Gastroesophageal sphincter (tissue), 4 donors: ENCODE measurements around the gene AKTIP. TPM values are rescaled to one million over a fixed set of nuclear protein-coding genes. Genes with fewer than 3 reads are reported as not detected.

Source experiments
- ATAC-seq: fragments of 150-250 bp; one replicate; pipeline ENCODE4 v1.9.1; 2016; ENCODE audit warnings: mild to moderate bottlenecking, moderate library complexity
- H3K27ac ChIP-seq, 4 donors: fragments of 200-600 bp; sonication (generic) in 3 of 4; 1 replicate in 3 of 4; 2 replicates in 1 of 4; pipeline ENCODE4 v1.5.1; 2016 to 2019
- H3K27me3 ChIP-seq: fragments of 200-600 bp; sonication (generic); one replicate; pipeline ENCODE4 v1.5.1; 2019
- H3K36me3 ChIP-seq, 2 donors: fragments of 200-600 bp; sonication (generic); one replicate each; pipeline ENCODE4 v1.5.1; 2019; ENCODE audit warnings: control low read depth in 1 of 2
- H3K4me1 ChIP-seq, 3 donors: fragments of 200-600 bp; sonication (generic); 1 replicate in 2 of 3; 2 replicates in 1 of 3; pipeline ENCODE4 v1.5.1; 2016 to 2019; ENCODE audit warnings: control low read depth in 2 of 3
- H3K4me3 ChIP-seq, 2 donors: fragments of 200-600 bp; sonication (generic); one replicate each; pipeline ENCODE4 v1.5.1; 2019; ENCODE audit warnings: mild to moderate bottlenecking in 1 of 2, moderate library complexity in 1 of 2
- H3K9me3 ChIP-seq, 3 donors: fragments of 200-600 bp; sonication (generic); one replicate each; pipeline ENCODE4 v1.5.1; 2017 to 2019; ENCODE audit warnings: control low read depth in 2 of 3
- CTCF ChIP-seq, 4 experiments: fragments of 200-600 bp in 2 of 4; fragments of 450-650 bp in 2 of 4; sonication (generic) in 1 of 4; IDR thresholded peaks; one replicate each; pipeline ENCODE4 v1.5.1; 2017 to 2019; ENCODE audit warnings: antibody characterized with exemption in 4 of 4, mild to moderate bottlenecking in 2 of 4, moderate library complexity in 2 of 4
- EP300 ChIP-seq: sonication (generic); formaldehyde crosslinking; IDR thresholded peaks from one replicate; pipeline ENCODE4 v1.6.1; 2017; ENCODE audit warnings: antibody characterized with exemption, mild to moderate bottlenecking
- POLR2A ChIP-seq, 2 donors: fragments of 450-650 bp; IDR thresholded peaks; one replicate each; pipeline ENCODE4 v1.6.1; 2017; ENCODE audit warnings: antibody characterized with exemption in 2 of 2, mild to moderate bottlenecking in 2 of 2, moderate library complexity in 1 of 2
- POLR2AphosphoS5 ChIP-seq: sonication (generic); formaldehyde crosslinking; IDR thresholded peaks from one replicate; pipeline ENCODE4 v1.6.1; 2017; ENCODE audit warnings: antibody characterized with exemption
- WGBS, 2 donors: methylation state at CpG; one replicate each; pipeline ENCODE4 v1.1.5; 2018; ENCODE audit warnings: low coverage in 1 of 2; 5-methylcytosine and 5-hydroxymethylcytosine counted together
- total RNA-seq, 4 donors: library from RNA; depleted of rRNA; stranded (reverse); fragments of >200 nt; gene quantifications; one replicate each; pipeline ENCODE4 v1.1.0, GENCODE V29; 2016

Gene AKTIP
- total RNA-seq, 4 donors from 2014 or later = 53.2 to 63.6 (median 59.5) TPM

GRCh38 chr16:53534206-53534605 lies 31.2 kb upstream of the AKTIP start:
- Histone ChIP-seq H3K9me3 (peaks cover 0 to 13% (median 0%) of the 10 kb centered on the region in 3 donors), H3K4me3 (no peak overlapping the region), H3K36me3 (no peaks in the 10 kb centered on the region), H3K27me3 (no peaks in the 10 kb centered on the region), H3K27ac (no peak overlapping the region), H3K4me1 (no peaks in the 10 kb centered on the region)
- no peak for TF ChIP-seq CTCF (IDR thresholded peaks at IDR 0.05)
- no peak for TF ChIP-seq POLR2A (IDR thresholded peaks at IDR 0.05)
- TF ChIP-seq EP300 = no peak
- TF ChIP-seq POLR2AphosphoS5 = no peak
- no peak for ATAC-seq
- WGBS, 2 donors = 73 to 89% methylated on average over 2 of the region's 2 CpGs

- Histone ChIP-seq H3K27me3 (no peaks in the 10 kb centered on the region), H3K36me3 (no peaks in the 10 kb centered on the region), H3K9me3 (peaks cover 0 to 13% (median 0%) of the 10 kb centered on the region in 3 donors), H3K4me3 (no peak overlapping the region), H3K27ac (no peak overlapping the region), H3K4me1 (no peaks in the 10 kb centered on the region)
- no peak for ATAC-seq
- 43 to 60% methylated on average over 1 of the region's 1 CpG for WGBS, 2 donors
- TF ChIP-seq POLR2AphosphoS5 (no peak), CTCF (IDR thresholded peaks at IDR 0.05) (no peak), EP300 (no peak), POLR2A (IDR thresholded peaks at IDR 0.05) (no peak)
Observed at GRCh38 chr16:53530741-53531140, 27.7 kb upstream of the AKTIP start.

- no peak for ATAC-seq
- no peaks in the 10 kb centered on the region for H3K27me3 ChIP-seq
- peaks cover 0 to 13% (median 0%) of the 10 kb centered on the region in 3 donors for H3K9me3 ChIP-seq
- no peak for TF ChIP-seq EP300
- TF ChIP-seq POLR2A (IDR thresholded peaks at IDR 0.05) = no peak
- TF ChIP-seq POLR2AphosphoS5 = no peak
- no peak for TF ChIP-seq CTCF (IDR thresholded peaks at IDR 0.05)
- H3K27ac ChIP-seq = no peak overlapping the region
- H3K4me1 ChIP-seq = no peaks in the 10 kb centered on the region
- H3K36me3 ChIP-seq = no peaks in the 10 kb centered on the region
- 36 to 39% methylated on average over 2 to 8 of the region's 10 CpGs for WGBS, 2 donors
- H3K4me3 ChIP-seq = no peak overlapping the region
Observed at GRCh38 chr16:53530046-53530445, 27.0 kb upstream of the AKTIP start.

GRCh38 chr16:53529513-53529912 lies 26.5 kb upstream of the AKTIP start:
- Histone ChIP-seq H3K9me3 (peaks cover 0 to 13% (median 0%) of the 10 kb centered on the region in 3 donors), H3K27me3 (no peaks in the 10 kb centered on the region), H3K27ac (no peak overlapping the region), H3K4me1 (no peaks in the 10 kb centered on the region), H3K4me3 (no peak overlapping the region), H3K36me3 (no peaks in the 10 kb centered on the region)
- TF ChIP-seq POLR2A (IDR thresholded peaks at IDR 0.05) = no peak
- TF ChIP-seq POLR2AphosphoS5 = no peak
- TF ChIP-seq CTCF (IDR thresholded peaks at IDR 0.05) = no peak
- no peak for TF ChIP-seq EP300
- WGBS, 2 donors = 78 to 87% methylated on average over 12 to 14 of the region's 14 CpGs
- ATAC-seq = no peak

GRCh38 chr16:53528797-53529196 lies 25.8 kb upstream of the AKTIP start:
- 93% methylated on average over 3 of the region's 6 CpGs; no CpG with 5 or more reads in 1 of the 2 donors for WGBS, 2 donors
- Histone ChIP-seq H3K4me1 (no peaks in the 10 kb centered on the region), H3K4me3 (no peak overlapping the region), H3K9me3 (peaks cover 0 to 13% (median 0%) of the 10 kb centered on the region in 3 donors), H3K27ac (no peak overlapping the region), H3K27me3 (no peaks in the 10 kb centered on the region), H3K36me3 (no peaks in the 10 kb centered on the region)
- ATAC-seq = no peak
- TF ChIP-seq CTCF (IDR thresholded peaks at IDR 0.05) (no peak), POLR2A (IDR thresholded peaks at IDR 0.05) (no peak), POLR2AphosphoS5 (no peak), EP300 (no peak)
